GM21717 (cell line): Measurements from ENCODE around the gene ORC3.
"Not testable (repeated sequence)": the region's sequence is repeated elsewhere in the genome, so short reads cannot be mapped to it uniquely, and the experiment has no call there.

Source experiments
- ATAC-seq: cut with Tn5 transposase; IDR thresholded peaks from one replicate; pipeline ENCODE4 v1.9.1; 2021; ENCODE audit warnings: mild to moderate bottlenecking, moderate library complexity; ENCODE audit not compliant: unreplicated experiment

The ORC3 gene

GRCh38 chr6:87658516-87658915 is 68.6 kb downstream of the ORC3 start:
- ATAC-seq: no peak

GRCh38 chr6:87660226-87660911 is 70.4 kb downstream of the ORC3 start:
- ATAC-seq: no peak

GRCh38 chr6:87661016-87661415 is 71.1 kb downstream of the ORC3 start:
- ATAC-seq: no peak

- no peak for ATAC-seq
Measured at GRCh38 chr6:87661503-87661902, 71.6 kb downstream of the ORC3 start.

- no peak for ATAC-seq
Measured at GRCh38 chr6:87663434-87663833, 73.5 kb downstream of the ORC3 start.

- ATAC-seq: no peak
Measured at GRCh38 chr6:87664921-87665485, 75.1 kb downstream of the ORC3 start.

- ATAC-seq: no peak
Measured at GRCh38 chr6:87667032-87667431, 77.1 kb downstream of the ORC3 start.

GRCh38 chr6:87668013-87668412 is 78.1 kb downstream of the ORC3 start:
- ATAC-seq: no peak

GRCh38 chr6:87669051-87669450 is 79.1 kb downstream of the ORC3 start:
- no peak for ATAC-seq

GRCh38 chr6:87670707-87671106 is 80.8 kb downstream of the ORC3 start:
- no peak for ATAC-seq

- no peak for ATAC-seq
Measured at GRCh38 chr6:87671555-87672029, 81.7 kb downstream of the ORC3 start.

GRCh38 chr6:87672641-87673040 is 82.7 kb downstream of the ORC3 start:
- ATAC-seq: no peak

GRCh38 chr6:87673237-87673636 is 83.3 kb downstream of the ORC3 start:
- ATAC-seq: no peak

- ATAC-seq: no peak
Measured at GRCh38 chr6:87674290-87674689, 84.4 kb downstream of the ORC3 start.

GRCh38 chr6:87675004-87675681 is 85.2 kb downstream of the ORC3 start:
- ATAC-seq: no peak

- ATAC-seq: no peak
Measured at GRCh38 chr6:87682310-87682709, 92.4 kb downstream of the ORC3 start.

GRCh38 chr6:87683890-87684289 is 94.0 kb downstream of the ORC3 start:
- ATAC-seq: no peak

- ATAC-seq: no peak
Measured at GRCh38 chr6:87684895-87685654, 95.1 kb downstream of the ORC3 start.

GRCh38 chr6:87686636-87687205 is 96.8 kb downstream of the ORC3 start:
- not testable (repeated sequence) for ATAC-seq

- ATAC-seq: no peak
Measured at GRCh38 chr6:87687296-87687695, 97.4 kb downstream of the ORC3 start.

GRCh38 chr6:87687893-87688292 is 98.0 kb downstream of the ORC3 start:
- not testable (repeated sequence) for ATAC-seq
